Neural progenitor cell (in vitro differentiated cells): ENCODE data around the gene TRIM5. TPM values are rescaled to one million over a fixed set of nuclear protein-coding genes. Genes with fewer than 3 reads are reported as not detected.

Source experiments
- DNase-seq: peaks from one replicate; pipeline ENCODE4 v3.0.0-alpha.2; 2016; ENCODE audit warnings: low spot score
- H2AFZ ChIP-seq: fragments of 200-600 bp; sonication (generic); replicated peaks from 2 replicates; pipeline ENCODE4 v1.6.1; 2016; ENCODE audit warnings: antibody characterized with exemption
- H3F3A ChIP-seq: fragments of 200-600 bp; sonication (generic); 2 replicates; pipeline ENCODE4 v1.6.1; 2016; ENCODE audit warnings: antibody characterized with exemption, low read depth
- H3K27ac ChIP-seq: fragments of 200-600 bp; sonication (generic); 2 replicates; pipeline ENCODE4 v1.5.1; 2016; ENCODE audit warnings: mild to moderate bottlenecking
- H3K27me3 ChIP-seq: fragments of 200-600 bp; sonication (generic); 2 replicates; pipeline ENCODE4 v1.6.1; 2016; ENCODE audit warnings: mild to moderate bottlenecking, moderate library complexity
- H3K36me3 ChIP-seq: fragments of 200-600 bp; sonication (generic); 2 replicates; pipeline ENCODE4 v1.5.1; 2016
- H3K4me1 ChIP-seq: fragments of 200-600 bp; sonication (generic); 2 replicates; pipeline ENCODE4 v1.6.1; 2016; ENCODE audit warnings: mixed run types
- H3K4me2 ChIP-seq: fragments of 200-600 bp; sonication (generic); 2 replicates; pipeline ENCODE4 v1.6.1; 2016
- H3K4me3 ChIP-seq: fragments of 200-600 bp; sonication (generic); 2 replicates; pipeline ENCODE4 v1.5.1; 2016
- H3K79me2 ChIP-seq: fragments of 200-600 bp; sonication (generic); 2 replicates; pipeline ENCODE4 v1.6.1; 2016; ENCODE audit warnings: low read depth
- H3K9ac ChIP-seq: fragments of 200-600 bp; sonication (generic); 2 replicates; pipeline ENCODE4 v1.6.1; 2016
- H3K9me3 ChIP-seq: fragments of 200-600 bp; sonication (generic); 2 replicates; pipeline ENCODE4 v1.5.1; 2016; ENCODE audit warnings: low read depth
- H4K20me1 ChIP-seq: fragments of 200-600 bp; sonication (generic); 2 replicates; pipeline ENCODE4 v1.6.1; 2016; ENCODE audit warnings: low read depth
- H3K27ac Mint-ChIP-seq: 3 replicates; pipeline ENCODE4 v1.8.0; 2021; ENCODE audit warnings: mixed read lengths
- H3K27me3 Mint-ChIP-seq: 2 replicates; pipeline ENCODE4 v1.8.0; 2022; ENCODE audit warnings: low read depth, mild to moderate bottlenecking, inconsistent platforms, moderate library complexity, mixed read lengths; ENCODE audit not compliant: insufficient read depth
- H3K36me3 Mint-ChIP-seq: 3 replicates; pipeline ENCODE4 v1.8.0; 2021; ENCODE audit warnings: mixed read lengths
- H3K4me1 Mint-ChIP-seq: 3 replicates; pipeline ENCODE4 v1.8.0; 2021; ENCODE audit warnings: mixed read lengths
- H3K4me3 Mint-ChIP-seq: 3 replicates; pipeline ENCODE4 v1.8.0; 2021; ENCODE audit warnings: mild to moderate bottlenecking, moderate library complexity, mixed read lengths
- H3K9me3 Mint-ChIP-seq: 3 replicates; pipeline ENCODE4 v1.8.0; 2020; ENCODE audit warnings: mixed read lengths
- EZH2 ChIP-seq: fragments of 200-600 bp; sonication (generic); IDR thresholded peaks from 2 replicates; pipeline ENCODE4 v1.6.1; 2017; ENCODE audit warnings: antibody characterized with exemption, mild to moderate bottlenecking, moderate library complexity
- EZH2phosphoT487 ChIP-seq: fragments of 200-600 bp; sonication (generic); IDR thresholded peaks from 2 replicates; pipeline ENCODE4 v1.6.1; 2017; ENCODE audit warnings: antibody characterized with exemption
- total RNA-seq: library from RNA; depleted of rRNA; stranded (reverse); fragments of >200 nt; gene quantifications from 2 replicates; pipeline ENCODE4 v1.2.3, GENCODE V29; 2015; ENCODE audit warnings: low replicate concordance
- TF ChIP-seq, protein P1 (sequence below): fragments of 200-600 bp; sonication (generic); IDR thresholded peaks from 2 replicates; pipeline ENCODE4 v1.5.1; 2017; ENCODE audit warnings: antibody characterized with exemption, mild to moderate bottlenecking

Gene TRIM5
- total RNA-seq, 1 donor from 2014 or later = 24.5 TPM

- Histone ChIP-seq H3K4me1 (no peaks in the 10 kb centered on the region), H3K27me3 (no peaks in the 10 kb centered on the region), H4K20me1 (no peaks in the 10 kb centered on the region), H3K4me2 (no peak overlapping the region), H3K36me3 (no peaks in the 10 kb centered on the region), H2AFZ (no peak overlapping the region), H3K79me2 (no peaks in the 10 kb centered on the region), H3K9ac (no peak overlapping the region), H3K4me3 (no peak overlapping the region), H3K9me3 (no peaks in the 10 kb centered on the region), H3F3A (no peaks in the 10 kb centered on the region), H3K27ac (no peak overlapping the region)
- Mint-ChIP-seq H3K36me3 (peaks cover 2% of the 10 kb centered on the region), H3K9me3 (no peaks in the 10 kb centered on the region), H3K27ac (no peak overlapping the region), H3K4me3 (no peak overlapping the region), H3K4me1 (no peaks in the 10 kb centered on the region), H3K27me3 (no peaks in the 10 kb centered on the region)
- DNase-seq = no peak
- TF ChIP-seq EZH2 (no peak), EZH2phosphoT487 (no peak)
- TF ChIP-seq, protein P1, sequence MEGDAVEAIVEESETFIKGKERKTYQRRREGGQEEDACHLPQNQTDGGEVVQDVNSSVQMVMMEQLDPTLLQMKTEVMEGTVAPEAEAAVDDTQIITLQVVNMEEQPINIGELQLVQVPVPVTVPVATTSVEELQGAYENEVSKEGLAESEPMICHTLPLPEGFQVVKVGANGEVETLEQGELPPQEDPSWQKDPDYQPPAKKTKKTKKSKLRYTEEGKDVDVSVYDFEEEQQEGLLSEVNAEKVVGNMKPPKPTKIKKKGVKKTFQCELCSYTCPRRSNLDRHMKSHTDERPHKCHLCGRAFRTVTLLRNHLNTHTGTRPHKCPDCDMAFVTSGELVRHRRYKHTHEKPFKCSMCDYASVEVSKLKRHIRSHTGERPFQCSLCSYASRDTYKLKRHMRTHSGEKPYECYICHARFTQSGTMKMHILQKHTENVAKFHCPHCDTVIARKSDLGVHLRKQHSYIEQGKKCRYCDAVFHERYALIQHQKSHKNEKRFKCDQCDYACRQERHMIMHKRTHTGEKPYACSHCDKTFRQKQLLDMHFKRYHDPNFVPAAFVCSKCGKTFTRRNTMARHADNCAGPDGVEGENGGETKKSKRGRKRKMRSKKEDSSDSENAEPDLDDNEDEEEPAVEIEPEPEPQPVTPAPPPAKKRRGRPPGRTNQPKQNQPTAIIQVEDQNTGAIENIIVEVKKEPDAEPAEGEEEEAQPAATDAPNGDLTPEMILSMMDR = no peak
These were observed 52.8 kb downstream of the TRIM5 start for GRCh38 chr11:5631969-5632635.

DNA sequence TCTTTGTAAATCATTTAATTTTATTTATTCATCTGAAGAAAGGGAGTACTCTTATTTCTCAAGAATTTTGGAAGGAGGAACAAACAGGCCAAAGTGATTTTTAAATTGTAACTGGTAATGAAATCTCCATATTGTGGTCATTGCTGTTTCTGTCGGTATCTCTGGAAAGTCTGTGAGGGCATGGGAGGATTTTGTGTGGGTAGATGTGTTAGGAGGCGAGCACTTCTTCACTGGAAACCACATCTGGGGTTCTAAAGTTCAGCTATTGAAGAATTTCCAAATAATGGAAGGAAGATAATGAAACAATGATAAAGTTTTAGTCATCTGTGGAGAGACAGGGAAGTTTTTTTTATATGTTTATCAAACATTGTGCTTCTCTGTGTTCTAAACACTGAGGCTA is 53.5 kb downstream of the TRIM5 start:
- Mint-ChIP-seq H3K9me3 (no peaks in the 10 kb centered on the region), H3K27ac (no peak overlapping the region), H3K27me3 (no peaks in the 10 kb centered on the region), H3K4me1 (no peaks in the 10 kb centered on the region), H3K4me3 (no peak overlapping the region), H3K36me3 (peaks cover 2% of the 10 kb centered on the region)
- H3F3A ChIP-seq = no peaks in the 10 kb centered on the region
- TF ChIP-seq, protein P1 = no peak
- TF ChIP-seq EZH2phosphoT487 = no peak
- no peak for TF ChIP-seq EZH2
- no peaks in the 10 kb centered on the region for H3K9me3 ChIP-seq
- H2AFZ ChIP-seq = no peak overlapping the region
- H3K4me3 ChIP-seq = no peak overlapping the region
- no peak overlapping the region for H3K27ac ChIP-seq
- no peaks in the 10 kb centered on the region for H3K36me3 ChIP-seq
- no peak overlapping the region for H3K9ac ChIP-seq
- H3K27me3 ChIP-seq = no peaks in the 10 kb centered on the region
- H3K79me2 ChIP-seq = no peaks in the 10 kb centered on the region
- no peak for DNase-seq
- no peak overlapping the region for H3K4me2 ChIP-seq
- H3K4me1 ChIP-seq = no peaks in the 10 kb centered on the region
- no peaks in the 10 kb centered on the region for H4K20me1 ChIP-seq

DNA sequence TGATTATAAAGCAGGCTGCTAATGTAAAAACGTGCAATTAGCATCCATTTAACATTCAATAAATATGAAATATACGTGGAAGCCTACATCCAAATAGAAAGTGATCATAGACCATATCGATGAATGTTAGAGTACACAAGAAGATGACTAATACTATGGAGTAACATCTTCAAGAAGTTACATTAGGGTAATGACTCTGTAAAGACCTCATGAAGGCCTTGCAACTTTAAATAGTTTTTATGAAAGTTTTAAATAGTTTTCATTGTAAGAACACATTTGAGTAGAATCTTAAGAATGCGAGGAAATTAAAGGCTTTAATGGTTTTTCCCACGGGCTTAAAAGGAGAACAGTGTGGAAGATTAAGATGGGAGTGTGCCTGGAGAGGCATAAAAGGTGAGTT is 58.7 kb downstream of the TRIM5 start:
- Mint-ChIP-seq H3K27ac (no peak overlapping the region), H3K4me3 (no peak overlapping the region), H3K9me3 (no peaks in the 10 kb centered on the region), H3K4me1 (no peaks in the 10 kb centered on the region), H3K36me3 (no peaks in the 10 kb centered on the region), H3K27me3 (no peaks in the 10 kb centered on the region)
- no peaks in the 10 kb centered on the region for H4K20me1 ChIP-seq
- DNase-seq = no peak
- H3K4me3 ChIP-seq = no peak overlapping the region
- H3K4me1 ChIP-seq = peaks cover 11% of the 10 kb centered on the region
- no peak for TF ChIP-seq EZH2
- TF ChIP-seq EZH2phosphoT487 = no peak
- TF ChIP-seq, protein P1 = no peak
- no peaks in the 10 kb centered on the region for H3K9me3 ChIP-seq
- H3K4me2 ChIP-seq = no peak overlapping the region
- H3K27ac ChIP-seq = no peak overlapping the region
- H3K27me3 ChIP-seq = no peaks in the 10 kb centered on the region
- no peaks in the 10 kb centered on the region for H3K79me2 ChIP-seq
- no peaks in the 10 kb centered on the region for H3K36me3 ChIP-seq
- no peak overlapping the region for H3K9ac ChIP-seq
- no peaks in the 10 kb centered on the region for H3F3A ChIP-seq
- H2AFZ ChIP-seq = no peak overlapping the region
